Hepatocyte (in vitro differentiated cells): Measurements from ENCODE around the gene TRAM2. TPM values are rescaled to one million over a fixed set of nuclear protein-coding genes. Genes with fewer than 3 reads are reported as not detected.

ENCODE experiments used
- DNase-seq: peaks from one replicate; pipeline ENCODE4 v3.0.0-alpha.2; 2016; ENCODE audit warnings: low spot score
- H2AFZ ChIP-seq: fragments of 200-600 bp; sonication (generic); 2 replicates; pipeline ENCODE4 v1.6.0; 2016; ENCODE audit warnings: antibody characterized with exemption, mild to moderate bottlenecking
- H3K27ac ChIP-seq: fragments of 200-600 bp; sonication (generic); 2 replicates; pipeline ENCODE4 v1.5.1; 2016; ENCODE audit warnings: mild to moderate bottlenecking
- H3K27me3 ChIP-seq: fragments of 200-600 bp; sonication (generic); 2 replicates; pipeline ENCODE4 v1.6.1; 2016
- H3K36me3 ChIP-seq: fragments of 200-600 bp; sonication (generic); replicated peaks from 2 replicates; pipeline ENCODE4 v1.5.1; 2016; ENCODE audit warnings: low read depth; ENCODE audit not compliant: insufficient read depth
- H3K4me1 ChIP-seq: fragments of 200-600 bp; sonication (generic); 2 replicates; pipeline ENCODE4 v1.5.1; 2016; ENCODE audit warnings: mild to moderate bottlenecking, moderate library complexity; ENCODE audit not compliant: insufficient read depth
- H3K4me2 ChIP-seq: fragments of 200-600 bp; sonication (generic); 2 replicates; pipeline ENCODE4 v1.6.0; 2016
- H3K4me3 ChIP-seq: fragments of 200-600 bp; sonication (generic); 2 replicates; pipeline ENCODE4 v1.5.1; 2016; ENCODE audit warnings: mild to moderate bottlenecking
- H3K79me2 ChIP-seq: fragments of 200-600 bp; sonication (generic); 2 replicates; pipeline ENCODE4 v1.6.0; 2017; ENCODE audit warnings: mild to moderate bottlenecking
- H3K9me2 ChIP-seq: fragments of 200-600 bp; sonication (generic); replicated peaks from 2 replicates; pipeline ENCODE4 v1.6.0; 2017; ENCODE audit warnings: mild to moderate bottlenecking; ENCODE audit not compliant: insufficient read depth
- H3K9me3 ChIP-seq: fragments of 200-600 bp; sonication (generic); 2 replicates; pipeline ENCODE4 v1.5.1; 2016; ENCODE audit warnings: low read depth, mild to moderate bottlenecking
- H4K20me1 ChIP-seq: fragments of 200-600 bp; sonication (generic); 2 replicates; pipeline ENCODE4 v1.6.0; 2016; ENCODE audit warnings: mild to moderate bottlenecking; ENCODE audit not compliant: insufficient read depth, poor library complexity, severe bottlenecking
- CTCF ChIP-seq: fragments of 200-600 bp; sonication (generic); IDR thresholded peaks from 2 replicates; pipeline ENCODE4 v1.5.1; 2016; ENCODE audit warnings: antibody characterized with exemption, mild to moderate bottlenecking; ENCODE audit not compliant: poor library complexity
- EZH2 ChIP-seq: fragments of 200-600 bp; sonication (generic); IDR thresholded peaks from 2 replicates; pipeline ENCODE4 v1.6.1; 2016; ENCODE audit warnings: antibody characterized with exemption, mild to moderate bottlenecking, borderline replicate concordance
- EZH2phosphoT487 ChIP-seq: fragments of 200-600 bp; sonication (generic); IDR thresholded peaks from one replicate; pipeline ENCODE4 v1.6.1; 2018; ENCODE audit warnings: antibody characterized with exemption, mild to moderate bottlenecking, low read depth, moderate library complexity; ENCODE audit not compliant: unreplicated experiment, severe bottlenecking
- WGBS: methylation state at CpG from one replicate; pipeline ENCODE4 v1.1.6; 2016; ENCODE audit warnings: low lambda C conversion rate; ENCODE audit errors: missing lambda C conversion rate; 5-methylcytosine and 5-hydroxymethylcytosine counted together
- polyA plus RNA-seq: library from polyadenylated mRNA; unstranded; fragments of >200 nt; fragmentation: Nextera tagmentation; extraction: Ambion mirVana; gene quantifications from 2 replicates; pipeline ENCODE4 v1.2.1, GENCODE V29; 2016
- total RNA-seq: library from RNA; depleted of rRNA; stranded (reverse); fragments of >200 nt; gene quantifications from 2 replicates; pipeline ENCODE4 v1.2.3, GENCODE V29; 2014

The TRAM2 gene
- total and polyA plus RNA-seq, 2 experiments from 2014 or later: 29.6 to 47.6 TPM

- H3K36me3 ChIP-seq: no peaks in the 10 kb centered on the region
- peaks cover 47% of the 10 kb centered on the region for H3K4me1 ChIP-seq
- H2AFZ ChIP-seq: no peak overlapping the region
- no peaks in the 10 kb centered on the region for H3K27me3 ChIP-seq
- WGBS: 75% methylated on average over 5 of the region's 5 CpGs
- TF ChIP-seq CTCF: no peak
- TF ChIP-seq EZH2phosphoT487: no peak
- no peak for TF ChIP-seq EZH2
- H3K4me2 ChIP-seq: peak overlapping the region; percentile 38
- H3K9me3 ChIP-seq: no peaks in the 10 kb centered on the region
- peaks cover 22% of the 10 kb centered on the region for H4K20me1 ChIP-seq
- H3K79me2 ChIP-seq: peaks cover 94% of the 10 kb centered on the region
- peak overlapping the region; percentile 75 for H3K27ac ChIP-seq
- no peaks in the 10 kb centered on the region for H3K9me2 ChIP-seq
- no peak overlapping the region for H3K4me3 ChIP-seq
- no peak for DNase-seq
Observed at GRCh38 chr6:52550870-52551269, 26.0 kb downstream of the TRAM2 start.

- Histone ChIP-seq H3K79me2 (peaks cover 94% of the 10 kb centered on the region), H3K9me2 (no peaks in the 10 kb centered on the region), H3K9me3 (no peaks in the 10 kb centered on the region), H3K27ac (peak overlapping the region; percentile 75), H3K4me3 (no peak overlapping the region), H3K36me3 (no peaks in the 10 kb centered on the region), H3K4me1 (peaks cover 55% of the 10 kb centered on the region), H3K4me2 (peak overlapping the region; percentile 24), H2AFZ (no peak overlapping the region), H4K20me1 (peaks cover 16% of the 10 kb centered on the region), H3K27me3 (no peaks in the 10 kb centered on the region)
- TF ChIP-seq EZH2phosphoT487: no peak
- no peak for TF ChIP-seq EZH2
- no peak for TF ChIP-seq CTCF
- WGBS: 52% methylated on average over 6 of the region's 6 CpGs
- peak; percentile 32 for DNase-seq
Observed at GRCh38 chr6:52550014-52550575, 26.8 kb downstream of the TRAM2 start.

- TF ChIP-seq EZH2phosphoT487: no peak
- no peak for TF ChIP-seq CTCF
- no peak for TF ChIP-seq EZH2
- Histone ChIP-seq H3K9me3 (no peaks in the 10 kb centered on the region), H2AFZ (no peak overlapping the region), H3K36me3 (no peaks in the 10 kb centered on the region), H4K20me1 (peaks cover 18% of the 10 kb centered on the region), H3K4me2 (no peak overlapping the region), H3K79me2 (peaks cover 94% of the 10 kb centered on the region), H3K4me3 (no peak overlapping the region), H3K9me2 (no peaks in the 10 kb centered on the region), H3K4me1 (peaks cover 61% of the 10 kb centered on the region), H3K27me3 (no peaks in the 10 kb centered on the region), H3K27ac (peak overlapping the region; percentile 64)
- no peak for DNase-seq
- WGBS: 88% methylated on average over 4 of the region's 4 CpGs
Observed at GRCh38 chr6:52549428-52549827, 27.4 kb downstream of the TRAM2 start.
